Middle frontal gyrus (tissue), 1 donor: Measurements from ENCODE around the gene AMPD1.

ENCODE experiments used
- DNase-seq: peaks from one replicate; pipeline ENCODE4 v3.0.0-alpha.2; 2015; ENCODE audit warnings: low spot score; ENCODE audit errors: extremely low spot score

The AMPD1 gene

DNA sequence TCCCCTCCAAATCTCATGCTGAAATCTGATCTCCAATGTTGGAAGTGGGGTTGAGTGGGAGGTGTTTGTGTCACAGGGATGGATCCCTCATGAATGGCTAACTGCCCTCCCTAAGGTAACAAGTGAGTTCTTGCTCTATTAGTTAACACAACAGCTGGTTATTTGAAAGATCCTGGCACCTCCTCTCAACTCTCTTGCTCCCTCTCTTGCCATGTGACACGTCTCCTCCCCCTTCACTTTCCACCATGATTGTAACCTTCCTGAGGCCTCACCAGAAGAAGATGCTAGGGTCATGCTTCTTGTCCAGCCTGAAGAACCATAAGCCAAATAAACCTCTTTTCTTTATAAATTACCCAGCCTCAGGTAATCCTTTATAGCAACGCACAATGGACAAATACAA, 54.0 kb downstream of the AMPD1 start:
- DNase-seq: no peak

DNA sequence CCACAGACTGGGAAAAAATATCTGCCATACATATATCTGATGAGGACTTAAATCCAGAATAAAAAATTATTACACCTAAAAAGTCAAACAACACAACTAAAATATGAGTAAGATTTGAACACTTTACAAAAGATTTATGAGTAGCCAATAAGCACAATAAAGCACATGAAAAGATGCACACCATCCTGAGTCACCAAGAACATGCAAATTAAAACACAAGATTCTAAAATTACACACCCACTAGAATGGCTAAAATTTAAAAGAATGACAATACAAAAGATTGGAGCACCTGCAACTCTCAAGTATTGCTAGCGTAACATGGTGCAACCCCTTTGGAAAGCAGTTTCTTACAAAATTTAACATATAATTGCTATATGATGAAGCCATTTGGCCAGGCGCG, 56.4 kb downstream of the AMPD1 start:
- DNase-seq: no peak

DNA sequence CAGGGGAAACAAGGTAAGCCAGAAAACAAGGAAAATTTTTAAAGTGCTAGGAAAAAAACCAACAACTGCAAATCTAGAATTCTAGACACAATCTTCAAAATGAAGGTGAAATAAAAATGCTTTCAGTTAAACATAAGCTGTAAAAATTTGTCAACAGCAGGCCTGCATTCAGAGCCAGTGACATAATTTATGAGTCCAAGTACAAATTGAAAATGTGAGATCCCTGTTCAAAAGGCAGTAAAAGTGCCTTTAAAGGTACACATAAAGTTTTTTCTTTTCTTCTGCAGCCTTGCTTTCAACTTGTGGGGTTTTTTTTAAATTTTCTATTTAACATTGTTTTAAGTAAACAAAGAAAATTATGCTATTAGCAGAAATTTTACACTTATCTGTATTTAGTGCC, 62.9 kb downstream of the AMPD1 start:
- no peak for DNase-seq

GRCh38 chr1:114627107-114627506, 68.2 kb downstream of the AMPD1 start:
- DNase-seq: no peak

DNA sequence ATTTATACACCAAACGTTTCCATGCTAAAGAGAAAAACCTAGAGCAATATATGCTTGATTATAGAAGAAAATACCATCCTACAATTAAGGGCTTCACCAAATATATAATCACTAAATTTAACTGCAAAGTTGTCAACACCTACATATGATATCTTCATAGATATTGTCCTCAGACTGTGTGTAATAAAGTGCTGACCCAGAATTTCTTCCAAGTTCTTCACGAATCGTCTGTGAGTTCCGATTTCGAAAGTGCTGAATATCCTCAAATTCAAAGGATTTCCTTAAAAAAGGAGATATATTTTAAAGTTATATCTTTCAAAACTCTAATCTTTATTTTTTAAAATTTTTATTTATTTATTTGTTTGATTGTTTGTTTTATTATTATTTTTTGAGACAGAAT, 72.0 kb downstream of the AMPD1 start:
- DNase-seq: no peak
